Neural crest cell (in vitro differentiated cells): ENCODE measurements around the gene ZNF324. TPM values are rescaled to one million over a fixed set of nuclear protein-coding genes. Genes with fewer than 3 reads are reported as not detected.
A peak's percentile ranks its signal among the peaks of the same experiment; 100 is the strongest.

Experiments used
- DNase-seq: peaks from one replicate; pipeline ENCODE4 v3.0.0; 2021; ENCODE audit warnings: low read depth, mixed read lengths, low spot score
- H3K27ac Mint-ChIP-seq: one replicate; pipeline ENCODE4 v1.8.0; 2021; ENCODE audit warnings: mild to moderate bottlenecking, mixed read lengths; ENCODE audit not compliant: unreplicated experiment
- H3K27me3 Mint-ChIP-seq: 2 replicates; pipeline ENCODE4 v1.8.0; 2021; ENCODE audit warnings: low read depth, mild to moderate bottlenecking, mixed read lengths
- H3K36me3 Mint-ChIP-seq: 2 replicates; pipeline ENCODE4 v1.8.0; 2021; ENCODE audit warnings: low read depth, mild to moderate bottlenecking, mixed read lengths
- H3K4me1 Mint-ChIP-seq: 2 replicates; pipeline ENCODE4 v1.8.0; 2021; ENCODE audit warnings: mixed read lengths
- H3K4me3 Mint-ChIP-seq: one replicate; pipeline ENCODE4 v1.8.0; 2021; ENCODE audit warnings: mild to moderate bottlenecking, mixed read lengths
- H3K9me3 Mint-ChIP-seq: 2 replicates; pipeline ENCODE4 v1.8.0; 2021; ENCODE audit warnings: mixed read lengths
- total RNA-seq: library from RNA; stranded (reverse); gene quantifications from 2 replicates; pipeline ENCODE4 v1.2.1, GENCODE V29; 2021
- TF ChIP-seq, protein P1 (sequence below): fragments of 200-600 bp; sonication (generic); conservative IDR thresholded peaks from 2 replicates; pipeline ENCODE4 v1.5.0; 2021; ENCODE audit warnings: antibody characterized with exemption, mild to moderate bottlenecking

Gene ZNF324
- total RNA-seq, 1 donor from 2014 or later, result 18.8 TPM

DNA sequence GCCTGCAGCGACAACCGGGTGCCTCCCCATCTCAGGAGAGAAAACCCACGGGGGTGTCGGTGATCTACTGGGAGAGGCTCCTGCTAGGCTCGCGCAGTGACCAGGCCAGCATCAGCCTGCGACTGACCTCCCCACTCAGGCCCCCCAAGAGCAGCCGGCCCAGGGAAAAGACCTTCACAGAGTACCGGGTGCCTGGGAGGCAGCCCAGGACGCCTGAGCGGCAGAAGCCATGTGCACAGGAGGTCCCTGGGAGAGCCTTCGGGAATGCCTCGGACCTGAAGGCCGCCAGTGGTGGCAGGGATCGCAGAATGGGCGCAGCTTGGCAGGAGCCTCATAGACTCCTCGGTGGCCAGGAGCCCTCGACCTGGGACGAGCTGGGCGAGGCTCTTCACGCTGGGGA, 11.6 kb upstream of the ZNF324 start:
- peaks cover 19% of the 10 kb centered on the region for H3K4me1 Mint-ChIP-seq
- peaks cover 6% of the 10 kb centered on the region for H3K36me3 Mint-ChIP-seq
- no peak overlapping the region for H3K27ac Mint-ChIP-seq
- no peak overlapping the region for H3K4me3 Mint-ChIP-seq
- peaks cover 9% of the 10 kb centered on the region for H3K27me3 Mint-ChIP-seq
- H3K9me3 Mint-ChIP-seq, result peaks cover 2% of the 10 kb centered on the region
- TF ChIP-seq, protein P1, sequence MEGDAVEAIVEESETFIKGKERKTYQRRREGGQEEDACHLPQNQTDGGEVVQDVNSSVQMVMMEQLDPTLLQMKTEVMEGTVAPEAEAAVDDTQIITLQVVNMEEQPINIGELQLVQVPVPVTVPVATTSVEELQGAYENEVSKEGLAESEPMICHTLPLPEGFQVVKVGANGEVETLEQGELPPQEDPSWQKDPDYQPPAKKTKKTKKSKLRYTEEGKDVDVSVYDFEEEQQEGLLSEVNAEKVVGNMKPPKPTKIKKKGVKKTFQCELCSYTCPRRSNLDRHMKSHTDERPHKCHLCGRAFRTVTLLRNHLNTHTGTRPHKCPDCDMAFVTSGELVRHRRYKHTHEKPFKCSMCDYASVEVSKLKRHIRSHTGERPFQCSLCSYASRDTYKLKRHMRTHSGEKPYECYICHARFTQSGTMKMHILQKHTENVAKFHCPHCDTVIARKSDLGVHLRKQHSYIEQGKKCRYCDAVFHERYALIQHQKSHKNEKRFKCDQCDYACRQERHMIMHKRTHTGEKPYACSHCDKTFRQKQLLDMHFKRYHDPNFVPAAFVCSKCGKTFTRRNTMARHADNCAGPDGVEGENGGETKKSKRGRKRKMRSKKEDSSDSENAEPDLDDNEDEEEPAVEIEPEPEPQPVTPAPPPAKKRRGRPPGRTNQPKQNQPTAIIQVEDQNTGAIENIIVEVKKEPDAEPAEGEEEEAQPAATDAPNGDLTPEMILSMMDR, result no peak
- no peak for DNase-seq

DNA sequence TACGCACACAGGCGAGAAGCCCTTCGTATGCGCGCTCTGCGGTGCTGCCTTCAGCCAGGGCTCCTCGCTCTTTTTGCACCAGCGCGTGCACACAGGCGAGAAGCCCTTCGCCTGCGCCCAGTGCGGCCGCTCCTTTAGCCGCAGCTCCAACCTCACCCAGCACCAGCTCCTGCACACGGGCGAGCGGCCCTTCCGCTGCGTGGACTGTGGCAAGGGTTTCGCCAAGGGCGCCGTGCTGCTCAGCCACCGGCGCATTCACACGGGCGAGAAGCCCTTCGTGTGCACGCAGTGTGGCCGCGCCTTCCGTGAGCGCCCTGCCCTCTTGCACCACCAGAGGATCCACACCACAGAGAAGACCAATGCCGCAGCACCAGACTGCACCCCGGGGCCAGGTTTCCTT, 10.8 kb upstream of the ZNF324 start:
- TF ChIP-seq, protein P1, result no peak
- Mint-ChIP-seq H3K4me3 (no peak overlapping the region), H3K27ac (no peak overlapping the region), H3K4me1 (peaks cover 11% of the 10 kb centered on the region), H3K27me3 (peaks cover 2% of the 10 kb centered on the region), H3K9me3 (peaks cover 2% of the 10 kb centered on the region), H3K36me3 (peaks cover 5% of the 10 kb centered on the region)
- DNase-seq, result no peak

DNA sequence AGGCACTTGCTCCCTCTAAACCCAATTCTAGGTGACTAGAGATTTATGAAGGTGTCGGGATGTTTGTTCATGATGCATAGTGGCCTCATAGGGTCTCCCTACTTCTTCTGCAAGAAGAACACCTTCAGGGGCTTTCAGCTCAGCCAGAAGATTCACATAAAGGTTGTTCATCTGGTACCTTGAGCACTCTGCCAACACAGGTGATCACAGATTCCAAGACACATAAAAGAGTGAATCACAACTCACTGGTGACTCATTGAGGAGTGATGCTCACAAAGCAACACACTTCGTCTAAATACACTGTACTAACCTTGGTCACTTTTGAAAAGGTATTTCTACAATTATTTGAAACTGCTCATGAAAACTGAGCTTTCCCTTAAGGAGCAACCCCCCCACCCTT, 6.8 kb upstream of the ZNF324 start:
- DNase-seq, result no peak
- Mint-ChIP-seq H3K36me3 (peaks cover 3% of the 10 kb centered on the region), H3K4me3 (no peak overlapping the region), H3K27me3 (no peaks in the 10 kb centered on the region), H3K9me3 (no peaks in the 10 kb centered on the region), H3K27ac (no peak overlapping the region), H3K4me1 (no peaks in the 10 kb centered on the region)
- TF ChIP-seq, protein P1, result no peak

DNA sequence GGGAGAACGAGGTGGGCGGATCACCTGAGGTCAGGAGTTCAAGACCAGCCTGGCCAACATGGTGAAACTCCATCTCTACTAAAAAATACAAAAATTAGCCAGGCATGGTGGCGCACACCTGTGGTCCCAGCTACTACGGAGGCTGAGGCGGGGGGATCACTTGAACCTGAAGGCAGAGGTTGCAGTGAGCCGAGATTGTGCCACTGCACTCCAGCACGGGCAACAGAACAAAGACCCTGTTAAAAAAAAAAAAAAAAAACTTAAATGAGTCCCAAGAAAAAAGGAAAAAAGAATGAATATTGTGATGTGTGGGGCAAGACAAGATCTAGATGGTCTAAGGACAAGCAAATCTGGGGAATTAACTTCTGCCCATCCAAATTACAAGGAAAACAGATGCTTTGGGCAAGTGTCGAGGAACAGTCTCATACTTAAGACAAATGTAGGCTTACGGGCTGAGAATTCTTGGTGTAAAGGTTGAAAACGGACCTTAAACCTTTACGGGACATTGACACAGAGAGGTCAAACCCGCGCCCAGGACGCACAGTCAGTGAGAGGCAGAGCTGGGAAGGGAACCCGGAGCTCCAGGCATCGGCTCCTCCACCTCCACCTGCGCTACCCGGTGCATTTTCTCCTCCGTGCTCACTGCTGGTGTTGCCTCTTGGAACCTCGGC, 656 bp upstream of the ZNF324 start:
- peaks cover 27% of the 10 kb centered on the region for H3K4me1 Mint-ChIP-seq

DNA sequence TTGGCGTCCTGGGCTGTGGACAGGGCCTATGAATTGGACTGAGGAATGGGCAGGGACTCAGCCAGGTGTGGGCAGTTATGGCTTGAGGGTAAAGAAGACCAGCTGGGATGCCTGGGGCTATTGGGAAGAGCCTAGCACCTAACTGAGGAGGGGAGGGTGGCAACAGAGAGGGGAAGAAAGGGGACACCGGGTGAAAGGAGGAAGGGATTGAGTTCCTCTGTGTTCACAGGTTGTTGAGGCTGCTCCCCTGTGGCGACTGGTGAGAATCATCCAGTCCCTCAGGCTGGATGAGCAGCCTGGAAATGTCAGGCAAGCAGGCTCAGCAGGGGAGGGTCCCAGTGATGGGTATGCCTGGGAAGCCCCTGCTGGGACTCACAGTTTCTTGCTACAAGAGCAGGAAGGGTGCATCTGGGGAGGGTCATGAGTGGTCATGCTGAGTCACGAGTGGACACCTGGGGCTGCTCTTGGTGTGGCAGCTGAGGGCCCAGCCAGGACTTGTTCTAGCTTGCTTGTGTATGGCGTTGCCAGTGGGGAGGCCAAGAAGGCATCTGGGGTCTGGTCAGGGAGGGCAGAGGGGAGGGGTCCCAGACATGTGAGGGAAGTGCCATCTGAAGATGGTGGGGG, 1.4 kb downstream of the ZNF324 start:
- TF ChIP-seq, protein P1, result no peak
- H3K9me3 Mint-ChIP-seq, result no peaks in the 10 kb centered on the region
- no peak overlapping the region for H3K27ac Mint-ChIP-seq
- H3K27me3 Mint-ChIP-seq, result peaks cover 3% of the 10 kb centered on the region
- H3K36me3 Mint-ChIP-seq, result no peaks in the 10 kb centered on the region
- H3K4me1 Mint-ChIP-seq, result peaks cover 27% of the 10 kb centered on the region
- H3K4me3 Mint-ChIP-seq, result peak overlapping the region; percentile 88
- DNase-seq, result no peak

More for the DNA sequence above, 656 bp upstream of the ZNF324 start:
- H3K27me3 Mint-ChIP-seq, result peaks cover 3% of the 10 kb centered on the region
- H3K9me3 Mint-ChIP-seq, result no peaks in the 10 kb centered on the region
- H3K27ac Mint-ChIP-seq, result no peak overlapping the region
- H3K4me3 Mint-ChIP-seq, result peak overlapping the region; percentile 88
- no peaks in the 10 kb centered on the region for H3K36me3 Mint-ChIP-seq
- DNase-seq, result no peak
- TF ChIP-seq, protein P1, result no peak
